ENCODE measurements around the gene FREM3. TPM values are rescaled to one million over a fixed set of nuclear protein-coding genes. Genes with fewer than 3 reads are reported as not detected.

The FREM3 gene
- polyA plus RNA-seq, 4 donors = 0.09 TPM; not detected in 3

GRCh38 chr4:143623896-143624295 is 76.6 kb downstream of the FREM3 start:
- Histone ChIP-seq H3K36me3 (ENCODE audit: control insufficient read depth in 3 of 3, insufficient read depth in 2 of 3, low read depth in 1 of 3, low read length in 3 of 3) (no peaks in the 10 kb centered on the region), H3K9me3 (ENCODE audit: control insufficient read depth in 2 of 2, insufficient read depth in 1 of 2, low read depth in 1 of 2, low read length in 1 of 2) (no peaks in the 10 kb centered on the region), H3K4me1 (ENCODE audit: control insufficient read depth in 3 of 3, insufficient read depth in 2 of 3, low read depth in 1 of 3, low read length in 2 of 3) (no peaks in the 10 kb centered on the region), H3K27me3 (ENCODE audit: control insufficient read depth in 3 of 3, insufficient read depth in 3 of 3, low read length in 3 of 3) (no peaks in the 10 kb centered on the region), H3K4me3 (ENCODE audit: low read depth in 1 of 3, low read length in 3 of 3) (no peak overlapping the region), H3K27ac (ENCODE audit: low read depth in 1 of 3, low read length in 2 of 3) (no peak overlapping the region)
- DNase-seq (no peak), FAIRE-seq (no peak)
- 76 to 80% (median 76%) methylated on average over 3 of the region's 3 CpGs for WGBS, 3 donors

GRCh38 chr4:143618811-143619210 is 81.7 kb downstream of the FREM3 start:
- Histone ChIP-seq H3K36me3 (ENCODE audit: control insufficient read depth in 3 of 3, insufficient read depth in 2 of 3, low read depth in 1 of 3, low read length in 3 of 3) (no peaks in the 10 kb centered on the region), H3K4me3 (ENCODE audit: low read depth in 1 of 3, low read length in 3 of 3) (no peak overlapping the region), H3K9me3 (ENCODE audit: control insufficient read depth in 2 of 2, insufficient read depth in 1 of 2, low read depth in 1 of 2, low read length in 1 of 2) (no peaks in the 10 kb centered on the region), H3K4me1 (ENCODE audit: control insufficient read depth in 3 of 3, insufficient read depth in 2 of 3, low read depth in 1 of 3, low read length in 2 of 3) (no peaks in the 10 kb centered on the region), H3K27me3 (ENCODE audit: control insufficient read depth in 3 of 3, insufficient read depth in 3 of 3, low read length in 3 of 3) (no peaks in the 10 kb centered on the region), H3K27ac (ENCODE audit: low read depth in 1 of 3, low read length in 2 of 3) (no peak overlapping the region)
- WGBS, 3 donors = 73 to 79% (median 78%) methylated on average over 1 of the region's 1 CpG
- no peak for DNase-seq
- FAIRE-seq = no peak

- Histone ChIP-seq H3K9me3 (ENCODE audit: control insufficient read depth in 2 of 2, insufficient read depth in 1 of 2, low read depth in 1 of 2, low read length in 1 of 2) (no peaks in the 10 kb centered on the region), H3K27me3 (ENCODE audit: control insufficient read depth in 3 of 3, insufficient read depth in 3 of 3, low read length in 3 of 3) (no peaks in the 10 kb centered on the region), H3K4me1 (ENCODE audit: control insufficient read depth in 3 of 3, insufficient read depth in 2 of 3, low read depth in 1 of 3, low read length in 2 of 3) (no peaks in the 10 kb centered on the region), H3K27ac (ENCODE audit: low read depth in 1 of 3, low read length in 2 of 3) (no peak overlapping the region), H3K4me3 (ENCODE audit: low read depth in 1 of 3, low read length in 3 of 3) (no peak overlapping the region), H3K36me3 (ENCODE audit: control insufficient read depth in 3 of 3, insufficient read depth in 2 of 3, low read depth in 1 of 3, low read length in 3 of 3) (no peaks in the 10 kb centered on the region)
- WGBS, 3 donors = 89 to 92% (median 89%) methylated on average over 6 of the region's 6 CpGs
- FAIRE-seq = no peak
- no peak for DNase-seq
Measured at GRCh38 chr4:143617994-143618679, 82.3 kb downstream of the FREM3 start.

GRCh38 chr4:143616771-143617170 is 83.7 kb downstream of the FREM3 start:
- WGBS, 3 donors = 71 to 91% (median 79%) methylated on average over 8 of the region's 8 CpGs
- Histone ChIP-seq H3K27ac (ENCODE audit: low read depth in 1 of 3, low read length in 2 of 3) (no peak overlapping the region), H3K36me3 (ENCODE audit: control insufficient read depth in 3 of 3, insufficient read depth in 2 of 3, low read depth in 1 of 3, low read length in 3 of 3) (no peaks in the 10 kb centered on the region), H3K9me3 (ENCODE audit: control insufficient read depth in 2 of 2, insufficient read depth in 1 of 2, low read depth in 1 of 2, low read length in 1 of 2) (no peaks in the 10 kb centered on the region), H3K4me3 (ENCODE audit: low read depth in 1 of 3, low read length in 3 of 3) (no peak overlapping the region), H3K4me1 (ENCODE audit: control insufficient read depth in 3 of 3, insufficient read depth in 2 of 3, low read depth in 1 of 3, low read length in 2 of 3) (no peaks in the 10 kb centered on the region), H3K27me3 (ENCODE audit: control insufficient read depth in 3 of 3, insufficient read depth in 3 of 3, low read length in 3 of 3) (no peaks in the 10 kb centered on the region)
- FAIRE-seq = no peak
- DNase-seq = no peak

GRCh38 chr4:143609492-143609891 is 91.0 kb downstream of the FREM3 start:
- WGBS, 3 donors = 64 to 76% (median 75%) methylated on average over 4 of the region's 4 CpGs

GRCh38 chr4:143606480-143606879 is 94.0 kb downstream of the FREM3 start:
- no peaks in the 10 kb centered on the region for H3K4me1 ChIP-seq (ENCODE audit: control insufficient read depth in 3 of 3, insufficient read depth in 2 of 3, low read depth in 1 of 3, low read length in 2 of 3)
- 68 to 73% (median 69%) methylated on average over 3 of the region's 3 CpGs for WGBS, 3 donors
- DNase-seq (no peak), FAIRE-seq (no peak)
- no peak overlapping the region for H3K27ac ChIP-seq (ENCODE audit: low read depth in 1 of 3, low read length in 2 of 3)
- H3K36me3 ChIP-seq (ENCODE audit: control insufficient read depth in 3 of 3, insufficient read depth in 2 of 3, low read depth in 1 of 3, low read length in 3 of 3) = no peaks in the 10 kb centered on the region
- no peaks in the 10 kb centered on the region for H3K9me3 ChIP-seq (ENCODE audit: control insufficient read depth in 2 of 2, insufficient read depth in 1 of 2, low read depth in 1 of 2, low read length in 1 of 2)
- no peaks in the 10 kb centered on the region for H3K27me3 ChIP-seq (ENCODE audit: control insufficient read depth in 3 of 3, insufficient read depth in 3 of 3, low read length in 3 of 3)
- no peak overlapping the region for H3K4me3 ChIP-seq (ENCODE audit: low read depth in 1 of 3, low read length in 3 of 3)

More at GRCh38 chr4:143609492-143609891, 91.0 kb downstream of the FREM3 start:
- Histone ChIP-seq H3K27me3 (ENCODE audit: control insufficient read depth in 3 of 3, insufficient read depth in 3 of 3, low read length in 3 of 3) (no peaks in the 10 kb centered on the region), H3K36me3 (ENCODE audit: control insufficient read depth in 3 of 3, insufficient read depth in 2 of 3, low read depth in 1 of 3, low read length in 3 of 3) (no peaks in the 10 kb centered on the region), H3K4me3 (ENCODE audit: low read depth in 1 of 3, low read length in 3 of 3) (no peak overlapping the region), H3K9me3 (ENCODE audit: control insufficient read depth in 2 of 2, insufficient read depth in 1 of 2, low read depth in 1 of 2, low read length in 1 of 2) (no peaks in the 10 kb centered on the region), H3K4me1 (ENCODE audit: control insufficient read depth in 3 of 3, insufficient read depth in 2 of 3, low read depth in 1 of 3, low read length in 2 of 3) (no peaks in the 10 kb centered on the region), H3K27ac (ENCODE audit: low read depth in 1 of 3, low read length in 2 of 3) (no peak overlapping the region)
- DNase-seq (no peak), FAIRE-seq (no peak)

- DNase-seq (no peak), FAIRE-seq (no peak)
- Histone ChIP-seq H3K4me3 (ENCODE audit: low read depth in 1 of 3, low read length in 3 of 3) (no peak overlapping the region), H3K27me3 (ENCODE audit: control insufficient read depth in 3 of 3, insufficient read depth in 3 of 3, low read length in 3 of 3) (no peaks in the 10 kb centered on the region), H3K9me3 (ENCODE audit: control insufficient read depth in 2 of 2, insufficient read depth in 1 of 2, low read depth in 1 of 2, low read length in 1 of 2) (no peaks in the 10 kb centered on the region), H3K27ac (ENCODE audit: low read depth in 1 of 3, low read length in 2 of 3) (no peak overlapping the region), H3K36me3 (ENCODE audit: control insufficient read depth in 3 of 3, insufficient read depth in 2 of 3, low read depth in 1 of 3, low read length in 3 of 3) (no peaks in the 10 kb centered on the region), H3K4me1 (ENCODE audit: control insufficient read depth in 3 of 3, insufficient read depth in 2 of 3, low read depth in 1 of 3, low read length in 2 of 3) (no peaks in the 10 kb centered on the region)
- WGBS, 3 donors = 89 to 90% (median 89%) methylated on average over 1 of the region's 1 CpG
Measured at GRCh38 chr4:143599827-143600226, 100.6 kb downstream of the FREM3 start.

GRCh38 chr4:143598816-143599215 is 101.7 kb downstream of the FREM3 start:
- H3K4me1 ChIP-seq (ENCODE audit: control insufficient read depth in 3 of 3, insufficient read depth in 2 of 3, low read depth in 1 of 3, low read length in 2 of 3) = no peaks in the 10 kb centered on the region
- H3K9me3 ChIP-seq (ENCODE audit: control insufficient read depth in 2 of 2, insufficient read depth in 1 of 2, low read depth in 1 of 2, low read length in 1 of 2) = peaks cover 0 to under 1% of the 10 kb centered on the region in 2 donors
- no peaks in the 10 kb centered on the region for H3K36me3 ChIP-seq (ENCODE audit: control insufficient read depth in 3 of 3, insufficient read depth in 2 of 3, low read depth in 1 of 3, low read length in 3 of 3)
- no peak for FAIRE-seq
- no peak for DNase-seq
- H3K27me3 ChIP-seq (ENCODE audit: control insufficient read depth in 3 of 3, insufficient read depth in 3 of 3, low read length in 3 of 3) = no peaks in the 10 kb centered on the region
- no peak overlapping the region for H3K4me3 ChIP-seq (ENCODE audit: low read depth in 1 of 3, low read length in 3 of 3)
- no peak overlapping the region for H3K27ac ChIP-seq (ENCODE audit: low read depth in 1 of 3, low read length in 2 of 3)

GRCh38 chr4:143597276-143597675 is 103.2 kb downstream of the FREM3 start:
- H3K27me3 ChIP-seq (ENCODE audit: control insufficient read depth in 3 of 3, insufficient read depth in 3 of 3, low read length in 3 of 3) = no peaks in the 10 kb centered on the region
- 71 to 99% (median 96%) methylated on average over 3 of the region's 3 CpGs for WGBS, 3 donors
- no peaks in the 10 kb centered on the region for H3K36me3 ChIP-seq (ENCODE audit: control insufficient read depth in 3 of 3, insufficient read depth in 2 of 3, low read depth in 1 of 3, low read length in 3 of 3)
- DNase-seq = no peak
- no peak for FAIRE-seq
- peaks cover 0 to 3% of the 10 kb centered on the region in 2 donors for H3K9me3 ChIP-seq (ENCODE audit: control insufficient read depth in 2 of 2, insufficient read depth in 1 of 2, low read depth in 1 of 2, low read length in 1 of 2)
- no peaks in the 10 kb centered on the region for H3K4me1 ChIP-seq (ENCODE audit: control insufficient read depth in 3 of 3, insufficient read depth in 2 of 3, low read depth in 1 of 3, low read length in 2 of 3)
- H3K4me3 ChIP-seq (ENCODE audit: low read depth in 1 of 3, low read length in 3 of 3) = no peak overlapping the region
- no peak overlapping the region for H3K27ac ChIP-seq (ENCODE audit: low read depth in 1 of 3, low read length in 2 of 3)
